ENCODE measurements around the gene MALT1. TPM values are rescaled to one million over a fixed set of nuclear protein-coding genes. Genes with fewer than 3 reads are reported as not detected.

The MALT1 gene
- total RNA-seq, 1 experiment from 2014 or later = 24.0 TPM

GRCh38 chr18:58659691-58660090 lies 11.6 kb upstream of the MALT1 start:
- Histone ChIP-seq H3K4me3 (no peak overlapping the region), H3K4me1 (replicated peaks) (no peaks in the 10 kb centered on the region), H3K36me3 (no peaks in the 10 kb centered on the region), H3K9me3 (replicated peaks) (peaks cover 5% of the 10 kb centered on the region; the same call in 1 of the 2 replicates), H3K27ac (no peak overlapping the region), H3K27me3 (replicated peaks) (no peaks in the 10 kb centered on the region)
- DNase-seq (ENCODE audit: low read depth in 1 of 2, low spot score in 2 of 2) = no peak

- Histone ChIP-seq H3K27ac (no peak overlapping the region), H3K9me3 (replicated peaks) (no peaks in the 10 kb centered on the region), H3K27me3 (replicated peaks) (no peaks in the 10 kb centered on the region), H3K4me1 (replicated peaks) (peaks cover 5% of the 10 kb centered on the region), H3K4me3 (no peak overlapping the region), H3K36me3 (no peaks in the 10 kb centered on the region)
- no peak for DNase-seq (ENCODE audit: low read depth in 1 of 2, low spot score in 2 of 2)
These were observed 10.3 kb upstream of the MALT1 start for GRCh38 chr18:58660915-58661314.

- Histone ChIP-seq H3K36me3 (no peaks in the 10 kb centered on the region), H3K9me3 (replicated peaks) (no peaks in the 10 kb centered on the region), H3K27ac (no peak overlapping the region), H3K4me1 (replicated peaks) (peaks cover 10% of the 10 kb centered on the region), H3K27me3 (replicated peaks) (no peaks in the 10 kb centered on the region), H3K4me3 (no peak overlapping the region)
- no peak for DNase-seq (ENCODE audit: low read depth in 1 of 2, low spot score in 2 of 2)
These were observed 9.8 kb upstream of the MALT1 start for GRCh38 chr18:58661423-58661822.

GRCh38 chr18:58662118-58662517 lies 9.1 kb upstream of the MALT1 start:
- H3K4me1 ChIP-seq (replicated peaks) = peaks cover 17% of the 10 kb centered on the region
- DNase-seq (ENCODE audit: low read depth in 1 of 2, low spot score in 2 of 2) = no peak
- no peak overlapping the region for H3K27ac ChIP-seq

GRCh38 chr18:58666176-58666575 lies 5.1 kb upstream of the MALT1 start:
- Histone ChIP-seq H3K27me3 (replicated peaks) (no peaks in the 10 kb centered on the region), H3K4me3 (no peak overlapping the region), H3K27ac (no peak overlapping the region), H3K9me3 (replicated peaks) (no peaks in the 10 kb centered on the region), H3K4me1 (replicated peaks) (peaks cover 55% of the 10 kb centered on the region), H3K36me3 (no peaks in the 10 kb centered on the region)
- DNase-seq (ENCODE audit: low read depth in 1 of 2, low spot score in 2 of 2) = peak in 1 of 2 experiments; percentile 46

More at GRCh38 chr18:58662118-58662517, 9.1 kb upstream of the MALT1 start:
- Histone ChIP-seq H3K36me3 (no peaks in the 10 kb centered on the region), H3K4me3 (no peak overlapping the region), H3K9me3 (replicated peaks) (no peaks in the 10 kb centered on the region), H3K27me3 (replicated peaks) (no peaks in the 10 kb centered on the region)

- H3K27me3 ChIP-seq (replicated peaks) = no peaks in the 10 kb centered on the region
- H3K4me3 ChIP-seq = no peak overlapping the region
- H3K27ac ChIP-seq = peak overlapping the region; percentile 45
- no peaks in the 10 kb centered on the region for H3K9me3 ChIP-seq (replicated peaks)
- H3K4me1 ChIP-seq (replicated peaks) = peaks cover 60% of the 10 kb centered on the region
- no peak for DNase-seq (ENCODE audit: low read depth in 1 of 2, low spot score in 2 of 2)
- peaks cover 4% of the 10 kb centered on the region for H3K36me3 ChIP-seq
These were observed 3.1 kb upstream of the MALT1 start for GRCh38 chr18:58668211-58668610.

- H3K4me3 ChIP-seq = no peak overlapping the region
- H3K4me1 ChIP-seq (replicated peaks) = peaks cover 60% of the 10 kb centered on the region
- DNase-seq (ENCODE audit: low read depth in 1 of 2, low spot score in 2 of 2) = no peak
- no peaks in the 10 kb centered on the region for H3K9me3 ChIP-seq (replicated peaks)
- no peaks in the 10 kb centered on the region for H3K27me3 ChIP-seq (replicated peaks)
- H3K27ac ChIP-seq = no peak overlapping the region
- peaks cover 4% of the 10 kb centered on the region for H3K36me3 ChIP-seq
These were observed 2.4 kb upstream of the MALT1 start for GRCh38 chr18:58668897-58669296.

GRCh38 chr18:58669731-58670378 lies 1.4 kb upstream of the MALT1 start:
- Histone ChIP-seq H3K9me3 (replicated peaks) (no peaks in the 10 kb centered on the region), H3K4me3 (no peak overlapping the region), H3K36me3 (peaks cover 4% of the 10 kb centered on the region), H3K4me1 (replicated peaks) (peaks cover 64% of the 10 kb centered on the region), H3K27me3 (replicated peaks) (no peaks in the 10 kb centered on the region), H3K27ac (peak overlapping the region; percentile 86; the same call in 1 of the 2 replicates)
- peak in 1 of 2 experiments; percentile 42 for DNase-seq (ENCODE audit: low read depth in 1 of 2, low spot score in 2 of 2)

- H3K27me3 ChIP-seq (replicated peaks) = no peaks in the 10 kb centered on the region
- peaks cover 4% of the 10 kb centered on the region for H3K36me3 ChIP-seq
- DNase-seq (ENCODE audit: low read depth in 1 of 2, low spot score in 2 of 2) = no peak
- H3K27ac ChIP-seq = peak overlapping the region; percentile 86
- H3K9me3 ChIP-seq (replicated peaks) = no peaks in the 10 kb centered on the region
- peaks cover 67% of the 10 kb centered on the region for H3K4me1 ChIP-seq (replicated peaks)
- peak overlapping the region; percentile 98 for H3K4me3 ChIP-seq
These were observed 708 bp upstream of the MALT1 start for GRCh38 chr18:58670404-58671110.

- peak; percentile 44 to 63 for DNase-seq (ENCODE audit: low read depth in 1 of 2, low spot score in 2 of 2)
- Histone ChIP-seq H3K4me1 (replicated peaks) (peaks cover 54% of the 10 kb centered on the region), H3K9me3 (replicated peaks) (no peaks in the 10 kb centered on the region), H3K27ac (peak overlapping the region; percentile 78), H3K4me3 (peak overlapping the region; percentile 98), H3K36me3 (peaks cover 4% of the 10 kb centered on the region), H3K27me3 (replicated peaks) (no peaks in the 10 kb centered on the region)
These were observed 633 bp downstream of the MALT1 start for GRCh38 chr18:58671632-58672564.

- no peaks in the 10 kb centered on the region for H3K27me3 ChIP-seq (replicated peaks)
- DNase-seq (ENCODE audit: low read depth in 1 of 2, low spot score in 2 of 2) = no peak
- H3K4me1 ChIP-seq (replicated peaks) = peaks cover 31% of the 10 kb centered on the region
- H3K36me3 ChIP-seq = peaks cover 4% of the 10 kb centered on the region
- H3K27ac ChIP-seq = no peak overlapping the region
- H3K9me3 ChIP-seq (replicated peaks) = no peaks in the 10 kb centered on the region
- no peak overlapping the region for H3K4me3 ChIP-seq
These were observed 2.9 kb downstream of the MALT1 start for GRCh38 chr18:58674159-58674558.

- Histone ChIP-seq H3K4me3 (no peak overlapping the region), H3K4me1 (replicated peaks) (peaks cover 23% of the 10 kb centered on the region), H3K27ac (no peak overlapping the region), H3K27me3 (replicated peaks) (no peaks in the 10 kb centered on the region), H3K9me3 (replicated peaks) (no peaks in the 10 kb centered on the region), H3K36me3 (peaks cover 4% of the 10 kb centered on the region)
- peak in 1 of 2 experiments; percentile 49 for DNase-seq (ENCODE audit: low read depth in 1 of 2, low spot score in 2 of 2)
These were observed 3.7 kb downstream of the MALT1 start for GRCh38 chr18:58674863-58675472.

- Histone ChIP-seq H3K27ac (no peak overlapping the region), H3K36me3 (peaks cover 4% of the 10 kb centered on the region), H3K9me3 (replicated peaks) (no peaks in the 10 kb centered on the region), H3K27me3 (replicated peaks) (no peaks in the 10 kb centered on the region), H3K4me3 (no peak overlapping the region), H3K4me1 (replicated peaks) (peaks cover 13% of the 10 kb centered on the region)
- no peak for DNase-seq (ENCODE audit: low read depth in 1 of 2, low spot score in 2 of 2)
These were observed 5.0 kb downstream of the MALT1 start for GRCh38 chr18:58676270-58676669.
